Heart left ventricle (tissue), 16 donors: ENCODE data around the gene ANKS4B. TPM values are rescaled to one million over a fixed set of nuclear protein-coding genes. Genes with fewer than 3 reads are reported as not detected.
"Not testable (repeated sequence)": the region's sequence is repeated elsewhere in the genome, so short reads cannot be mapped to it uniquely, and the experiment has no call there.

Experiments used
- ATAC-seq, 4 donors: fragments of 200-7000 bp; cut with Tn5 transposase; one replicate each; pipeline ENCODE4 v1.9.1; 2020 to 2022; ENCODE audit warnings: moderate library complexity in 4 of 4, mild to moderate bottlenecking in 3 of 4, moderate number of reproducible peaks in 1 of 4
- DNase-seq, 5 donors: peaks; one replicate each; pipeline ENCODE4 v3.0.0-alpha.2; 2020
- H3K27ac ChIP-seq, 12 donors: fragments of 200-600 bp; sonication (generic) in 4 of 12; one replicate each; pipeline versions ENCODE4 v1.5.0 to v1.8.0; 2016 to 2022; ENCODE audit warnings: mild to moderate bottlenecking in 2 of 12
- H3K27me3 ChIP-seq, 9 donors: fragments of 200-600 bp; sonication (generic) in 2 of 9; one replicate each; pipeline versions ENCODE4 v1.5.1 to v1.8.0; 2016 to 2022; ENCODE audit warnings: mild to moderate bottlenecking in 3 of 9
- H3K36me3 ChIP-seq, 9 donors: fragments of 200-600 bp; sonication (generic) in 2 of 9; one replicate each; pipeline versions ENCODE4 v1.5.0 to v1.8.0; 2018 to 2022; ENCODE audit warnings: mild to moderate bottlenecking in 2 of 9
- H3K4me1 ChIP-seq, 12 donors: fragments of 200-600 bp; sonication (generic) in 4 of 12; one replicate each; pipeline versions ENCODE4 v1.5.0 to v1.8.0; 2016 to 2022; ENCODE audit warnings: mild to moderate bottlenecking in 3 of 12
- H3K4me3 ChIP-seq, 12 donors: fragments of 200-600 bp; sonication (generic) in 4 of 12; one replicate each; pipeline versions ENCODE4 v1.5.0 to v1.8.0; 2017 to 2022; ENCODE audit warnings: mild to moderate bottlenecking in 9 of 12, moderate library complexity in 4 of 12
- H3K9me3 ChIP-seq, 12 donors: fragments of 200-600 bp; sonication (generic) in 4 of 12; one replicate each; pipeline versions ENCODE4 v1.5.0 to v1.8.0; 2016 to 2022; ENCODE audit warnings: mild to moderate bottlenecking in 1 of 12
- CTCF ChIP-seq, 12 donors: fragments of 200-600 bp; sonication (generic) in 4 of 12; IDR thresholded peaks; one replicate each; pipeline versions ENCODE4 v1.5.0 to v1.8.0; 2018 to 2022; ENCODE audit warnings: antibody characterized with exemption in 12 of 12, mild to moderate bottlenecking in 5 of 12
- POLR2A ChIP-seq, 2 donors: fragments of 450-650 bp; IDR thresholded peaks; one replicate each; pipeline ENCODE4 v1.6.1; 2017; ENCODE audit warnings: antibody characterized with exemption in 2 of 2, mild to moderate bottlenecking in 2 of 2, moderate library complexity in 2 of 2
- WGBS, 4 donors: extraction: QIAGEN DNeasy Blood & Tissue Kit in 2 of 4; methylation state at CpG; one replicate each; pipeline versions ENCODE4 v1.1.5 to v1.1.7; 2013 to 2018; 5-methylcytosine and 5-hydroxymethylcytosine counted together
- intact Hi-C, 10 donors: fragments of 100-400 bp; cut with DNase I; formaldehyde crosslinking; loops; one replicate each; pipeline versions ENCODE4 v1.11.1 to v1.14.2; 2022
- polyA plus RNA-seq, 2 donors: library from polyadenylated mRNA; stranded (reverse); fragments of 200-250 nt; gene quantifications; one replicate each; pipeline ENCODE4 v1.2.3, GENCODE V29; 2013
- total RNA-seq, 9 donors: library from RNA; depleted of rRNA in 2 of 9; stranded (reverse); fragments of >200 nt in 2 of 9; fragmentation: NEBNext Ultra II Directional in 3 of 9; extraction: Animal tissue kit (Norgen Biotek cat#: 25700) in 3 of 9; gene quantifications; one replicate each; pipeline versions ENCODE4 v1.1.0 to v1.2.4, GENCODE V29; 2016 to 2023
- donor health status: ischemic (EF 13 %, LVEDD 7.1; RV severe dilation, severe dysfunction).
- donor health status: healthy with polysubstance abuse.
- donor health status: DM: no; HTN: yes; CAD: no.
- donor health status: DM: no; HTN: no; CAD: no.
- donor health status: ischemic (EF 25% LVEDD 6.9; RV normal size, moderate dysfunction).
- donor health status: ischemic (EF 25% LVEDD 5.7; RV mildly dilated, moderate dysfunction).
- donor health status: healthy.
- donor health status: DM: yes; HTN: yes; CAD: no.
- donor health status: ischemic (EF 35%, LVEDD 5.7; RV mildly dilated, moderate dysfunction).
- donor health status: nonischemic (EF 11% LVEDD 7.7; RV severe dilation, severe dysfunction).
- donor health status: DM: yes; HTN: yes; CAD: no.
- donor health status: PGD.
- donor health status: ischemic (EF 29% LVEDD 5.4; RV normal size, mild dysfunction).
- donor health status: nonischemic (EF 23%, LVEDD 6.1; RV moderate dilation, normal function).

Gene ANKS4B
- total and polyA plus RNA-seq, 11 donors, result not detected

GRCh38 chr16:21190599-21190998, 42.9 kb upstream of the ANKS4B start:
- ATAC-seq (no peak), DNase-seq (no peak)
- Histone ChIP-seq H3K4me3 (no peak overlapping the region), H3K27me3 (peaks cover 0 to 3% (median 0%) of the 10 kb centered on the region in 9 donors), H3K4me1 (peaks cover 0 to 7% (median 2%) of the 10 kb centered on the region in 12 donors), H3K9me3 (peaks cover 0 to 3% (median 0%) of the 10 kb centered on the region in 12 donors), H3K27ac (no peak overlapping the region), H3K36me3 (no peaks in the 10 kb centered on the region)
- intact Hi-C loops, result loop anchor here in 2 of 10 donors (5.0 kb wide), 2 partner anchors 92 to 112 kb away; no protein-coding TSS in a partner anchor
- TF ChIP-seq POLR2A (IDR thresholded peaks at IDR 0.05), result no peak
- TF ChIP-seq CTCF (IDR thresholded peaks at IDR 0.05), result no peak

- 71 to 91% (median 90%) methylated on average over 1 of the region's 1 CpG for WGBS, 4 donors
- DNase-seq (no peak), ATAC-seq (no peak)
- no peak for TF ChIP-seq CTCF (IDR thresholded peaks at IDR 0.05)
- TF ChIP-seq POLR2A (IDR thresholded peaks at IDR 0.05), result no peak
- H3K27me3 ChIP-seq, result peaks cover 0 to 3% (median 0%) of the 10 kb centered on the region in 9 donors
- no peaks in the 10 kb centered on the region for H3K36me3 ChIP-seq
- H3K27ac ChIP-seq, result no peak overlapping the region
- peaks cover 0 to 3% (median 0%) of the 10 kb centered on the region in 12 donors for H3K9me3 ChIP-seq
- H3K4me1 ChIP-seq, result peaks cover 0 to 7% (median 2%) of the 10 kb centered on the region in 12 donors
- intact Hi-C loops, result loop anchor here in 2 of 10 donors (5.0 kb wide), 2 partner anchors 89 to 109 kb away; no protein-coding TSS in a partner anchor
- no peak overlapping the region for H3K4me3 ChIP-seq
Observed at GRCh38 chr16:21192991-21193390, 40.5 kb upstream of the ANKS4B start.

GRCh38 chr16:21194771-21195301, 38.7 kb upstream of the ANKS4B start:
- H3K27ac ChIP-seq, result no peak overlapping the region
- no peak overlapping the region for H3K4me3 ChIP-seq
- intact Hi-C loops, result loop anchor here in 2 of 10 donors (5.0 kb wide), 2 partner anchors 87 to 107 kb away; no protein-coding TSS in a partner anchor
- H3K9me3 ChIP-seq, result peaks cover 0 to 3% (median 0%) of the 10 kb centered on the region in 12 donors
- no peak for ATAC-seq
- no peaks in the 10 kb centered on the region for H3K36me3 ChIP-seq
- TF ChIP-seq CTCF (IDR thresholded peaks at IDR 0.05), result no peak
- no peak for TF ChIP-seq POLR2A (IDR thresholded peaks at IDR 0.05)
- WGBS, 4 donors, result 44 to 54% (median 46%) methylated on average over 6 of the region's 6 CpGs
- no peak for DNase-seq
- peaks cover 0 to 3% (median 0%) of the 10 kb centered on the region in 9 donors for H3K27me3 ChIP-seq
- H3K4me1 ChIP-seq, result no peaks in the 10 kb centered on the region

GRCh38 chr16:21195330-21195729, 38.2 kb upstream of the ANKS4B start:
- intact Hi-C loops, H3K27ac ChIP-seq, DNase-seq, ATAC-seq, H3K9me3 ChIP-seq, H3K4me1 ChIP-seq, H3K4me3 ChIP-seq, H3K36me3 ChIP-seq, H3K27me3 ChIP-seq: not testable (repeated sequence)
- 89 to 96% (median 93%) methylated on average over 8 of the region's 8 CpGs for WGBS, 4 donors

- Histone ChIP-seq H3K4me1 (no peaks in the 10 kb centered on the region), H3K4me3 (no peak overlapping the region), H3K9me3 (no peaks in the 10 kb centered on the region), H3K27me3 (peaks cover 0 to 3% (median 0%) of the 10 kb centered on the region in 9 donors), H3K27ac (no peak overlapping the region), H3K36me3 (no peaks in the 10 kb centered on the region)
- WGBS, 4 donors, result 64 to 87% (median 80%) methylated on average over 1 of the region's 1 CpG
- ATAC-seq (no peak), DNase-seq (no peak)
- intact Hi-C loops, result no loop called here
- TF ChIP-seq POLR2A (IDR thresholded peaks at IDR 0.05) (no peak), CTCF (IDR thresholded peaks at IDR 0.05) (no peak)
Observed at GRCh38 chr16:21197112-21197511, 36.4 kb upstream of the ANKS4B start.
